GM21717 (cell line): ENCODE measurements around the gene FHIP1A.
"Not testable (repeated sequence)": the region's sequence is repeated elsewhere in the genome, so short reads cannot be mapped to it uniquely, and the experiment has no call there.

Source experiments
- ATAC-seq: cut with Tn5 transposase; IDR thresholded peaks from one replicate; pipeline ENCODE4 v1.9.1; 2021; ENCODE audit warnings: mild to moderate bottlenecking, moderate library complexity; ENCODE audit not compliant: unreplicated experiment

Gene FHIP1A

DNA sequence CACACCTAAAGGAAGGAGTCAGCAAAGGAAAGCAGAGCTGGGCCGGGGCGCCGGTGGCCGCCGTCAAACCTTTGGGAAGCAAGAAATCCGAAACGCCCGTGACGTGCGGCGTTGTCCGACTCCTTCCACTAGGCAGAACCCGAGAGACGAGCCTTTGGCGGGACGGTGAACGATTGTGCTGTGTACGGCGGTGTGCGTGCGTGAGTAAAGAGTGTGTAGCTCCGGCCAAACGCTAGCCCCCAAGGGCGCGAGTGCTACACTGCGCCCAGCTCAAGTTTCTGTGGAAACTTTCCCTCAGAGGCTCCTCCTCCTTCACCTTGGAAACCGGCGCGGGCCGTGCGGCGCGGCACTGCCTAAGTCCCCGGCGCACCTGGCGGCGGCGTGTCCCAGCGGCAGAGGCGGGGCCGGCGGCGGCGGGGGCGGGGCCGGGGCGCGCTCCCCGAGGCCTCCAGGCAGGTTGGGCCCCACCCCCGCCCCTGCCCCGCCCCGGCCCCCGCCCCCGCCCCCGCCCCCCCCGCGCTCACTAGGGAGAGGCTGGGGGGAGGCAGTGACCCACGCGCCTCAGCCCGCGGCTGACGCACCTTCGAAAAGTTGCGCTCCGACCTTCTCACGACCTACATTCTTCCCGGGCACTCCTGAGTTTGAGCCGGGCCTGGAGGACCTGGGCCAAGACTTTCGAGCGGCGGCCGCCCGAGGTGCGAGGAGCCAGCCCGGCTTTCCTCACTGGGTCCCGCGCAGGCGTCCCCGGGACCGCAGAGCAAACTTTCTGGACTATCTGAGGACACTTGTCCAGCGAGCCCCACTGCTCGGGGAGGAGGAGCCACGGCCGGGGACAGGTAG lies at the start of gene FHIP1A:
Gene FHIP1A, plus strand, starts transcription at position 547 of the 840 bp plus-strand sequence. CDS start 157,084 bp downstream, outside the sequence.
- peak; percentile 79 for ATAC-seq

DNA sequence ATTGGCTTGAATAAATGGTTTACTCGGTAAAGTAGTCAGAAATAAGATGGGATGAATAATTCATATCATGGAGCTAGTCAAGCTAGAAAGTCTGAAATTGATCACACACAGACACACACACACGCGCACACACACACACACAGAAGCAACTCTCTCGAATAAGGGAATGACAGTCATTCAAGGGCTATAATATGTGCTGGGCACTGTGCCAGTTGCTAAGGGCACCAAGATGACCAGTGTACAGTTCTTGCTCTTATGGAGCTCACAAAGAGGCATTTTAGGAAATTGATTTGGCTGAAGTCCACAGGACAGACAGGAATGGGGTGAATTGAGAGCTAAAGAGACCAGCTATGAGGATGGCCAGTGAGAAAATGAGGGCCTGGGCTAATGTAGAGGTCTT lies 49.4 kb upstream of the FHIP1A start:
- ATAC-seq, result no peak

DNA sequence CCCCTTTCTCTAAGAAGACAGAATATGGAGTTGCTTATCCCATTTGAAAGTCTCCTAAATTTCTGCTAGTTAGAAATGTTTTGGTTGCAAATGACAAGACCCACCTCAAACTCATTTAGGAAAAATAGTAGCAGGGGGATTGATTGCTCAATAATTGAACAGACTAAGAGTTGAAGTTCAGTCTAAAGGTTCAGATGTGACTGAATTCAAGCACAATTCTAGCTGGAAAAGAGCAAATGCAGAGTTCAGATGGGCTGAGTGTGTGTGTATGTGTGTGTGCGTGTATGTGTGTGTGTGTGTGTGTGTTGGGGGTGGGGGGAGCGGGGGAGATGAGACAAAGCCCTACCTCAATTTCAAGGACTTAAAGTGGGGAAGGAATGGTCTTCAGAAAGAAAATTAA lies 47.9 kb upstream of the FHIP1A start:
- no peak for ATAC-seq

DNA sequence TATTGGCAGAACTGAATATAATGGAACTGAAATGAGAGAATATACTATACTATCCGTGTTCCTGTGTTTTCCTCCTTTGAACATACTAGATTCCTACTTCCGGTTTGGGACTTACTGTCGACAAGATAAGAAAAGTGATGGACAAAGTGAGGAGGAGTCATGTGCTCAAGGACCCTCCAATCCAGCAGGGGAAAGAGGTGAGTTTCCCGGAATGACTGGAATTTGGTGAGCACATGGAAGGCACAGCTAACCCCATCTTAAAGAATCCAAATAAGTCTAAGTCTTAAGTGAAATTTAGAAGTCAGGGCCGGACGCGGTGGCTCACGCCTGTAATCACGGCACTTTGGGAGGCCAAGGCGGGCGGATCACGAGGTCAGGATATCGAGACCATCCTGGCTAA lies 47.0 kb upstream of the FHIP1A start:
- ATAC-seq, result no peak

DNA sequence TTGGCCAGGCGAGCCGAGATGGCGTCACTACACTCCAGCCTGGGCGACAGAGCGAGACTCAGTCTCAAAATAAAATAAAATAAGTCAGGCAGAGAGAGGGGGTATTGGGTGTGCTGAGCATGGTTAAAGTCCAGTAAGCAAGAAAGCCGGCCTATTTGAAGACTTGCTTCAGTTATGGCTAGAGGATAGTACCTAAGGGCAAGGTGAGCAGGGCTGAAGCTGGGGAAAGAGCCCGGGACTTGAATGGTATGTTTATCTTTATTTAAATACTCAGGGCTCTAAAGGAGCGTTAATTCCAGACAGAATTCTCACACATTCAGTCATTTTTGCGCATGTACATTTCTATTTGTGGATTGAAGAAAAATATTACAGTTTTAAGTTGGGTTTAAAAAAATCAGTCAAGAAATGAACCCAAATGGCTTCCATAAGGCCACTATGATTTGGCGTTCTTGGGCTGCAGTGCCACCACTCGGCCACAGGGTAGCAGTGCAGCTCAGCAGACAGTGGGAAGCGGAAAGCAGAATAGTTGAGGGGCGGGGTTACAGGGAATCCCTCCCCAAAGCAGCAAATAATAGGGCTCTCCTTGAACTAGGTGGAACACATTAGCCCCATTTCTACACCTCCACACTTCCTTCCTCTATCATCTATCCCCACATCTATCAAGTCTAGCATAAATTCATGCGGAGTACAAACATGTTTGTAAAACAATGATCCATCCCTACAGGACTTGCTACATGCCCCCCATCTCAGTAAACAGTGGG lies 46.4 kb upstream of the FHIP1A start:
- ATAC-seq, result peak; percentile 93

DNA sequence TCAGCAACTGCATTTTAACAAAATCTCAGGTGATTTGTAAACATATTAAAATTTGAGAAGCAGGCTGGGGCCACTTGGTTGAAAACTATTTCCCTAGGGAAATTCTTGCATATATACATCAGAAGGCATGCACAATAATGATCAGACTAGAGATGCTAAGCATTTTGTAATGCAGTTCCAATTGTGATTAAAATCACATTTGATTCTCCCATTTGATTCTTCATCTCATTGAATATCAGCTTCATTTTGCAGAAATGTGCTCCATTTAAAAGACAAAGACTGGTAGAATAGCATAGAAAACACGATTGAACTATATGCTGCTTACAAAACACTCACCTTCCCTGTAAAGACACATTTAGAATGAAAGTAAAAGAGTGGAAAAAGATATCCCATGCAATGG lies 32.4 kb upstream of the FHIP1A start:
- ATAC-seq, result no peak

DNA sequence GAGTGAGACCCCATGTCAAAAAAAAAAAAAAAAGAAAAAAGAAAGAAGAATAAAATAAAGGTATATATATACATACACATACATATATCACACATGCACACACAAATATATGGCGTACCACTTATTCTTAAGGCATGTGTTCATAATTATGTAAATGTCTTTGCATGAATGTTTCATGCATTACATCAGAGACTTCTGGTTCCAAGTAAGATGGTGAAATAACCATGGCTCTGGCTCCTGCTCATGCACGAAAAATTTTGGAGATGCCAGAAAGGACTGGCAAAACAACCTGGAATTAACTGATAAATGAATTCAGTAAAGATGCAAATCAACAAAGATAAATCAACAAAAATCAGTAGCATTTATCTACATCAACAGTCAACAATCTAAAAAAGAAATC lies 19.7 kb upstream of the FHIP1A start:
- ATAC-seq, result no peak

DNA sequence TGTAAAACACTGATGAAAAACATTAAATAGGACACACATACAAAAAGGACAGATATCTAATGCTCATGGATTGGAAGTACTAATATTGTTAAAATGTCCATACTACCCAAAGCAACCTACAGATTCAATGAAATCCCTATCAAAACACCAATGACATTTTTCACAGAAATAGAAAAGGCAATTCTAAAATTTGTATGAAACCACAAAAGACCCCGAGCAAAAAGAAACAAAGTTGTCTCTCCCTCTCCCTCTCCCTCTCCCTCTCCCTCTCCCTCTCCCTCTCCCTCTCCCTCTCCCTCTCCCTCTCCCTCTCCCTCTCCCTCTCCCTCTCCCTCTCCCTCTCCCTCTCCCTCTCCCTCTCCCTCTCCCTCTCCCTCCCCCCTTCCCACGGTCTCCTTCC lies 19.2 kb upstream of the FHIP1A start:
- not testable (repeated sequence) for ATAC-seq

DNA sequence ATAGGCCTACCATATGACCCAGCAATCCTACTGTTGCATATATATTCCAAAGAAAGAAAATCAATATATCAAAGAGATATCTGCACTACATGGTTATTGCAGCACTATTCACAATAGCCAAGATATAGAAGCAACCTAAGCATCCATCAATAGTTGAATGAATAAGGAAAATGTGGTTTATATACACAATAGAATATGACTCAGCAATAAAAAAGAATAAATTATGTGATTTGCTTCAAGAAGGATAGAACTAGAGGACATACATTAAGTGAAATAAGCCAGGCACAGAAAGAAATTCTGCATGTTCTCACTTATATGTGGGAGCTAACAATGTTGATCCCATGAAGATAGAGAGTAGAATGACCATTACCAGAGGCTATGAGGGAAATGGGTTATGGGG lies 13.1 kb upstream of the FHIP1A start:
- ATAC-seq, result no peak

DNA sequence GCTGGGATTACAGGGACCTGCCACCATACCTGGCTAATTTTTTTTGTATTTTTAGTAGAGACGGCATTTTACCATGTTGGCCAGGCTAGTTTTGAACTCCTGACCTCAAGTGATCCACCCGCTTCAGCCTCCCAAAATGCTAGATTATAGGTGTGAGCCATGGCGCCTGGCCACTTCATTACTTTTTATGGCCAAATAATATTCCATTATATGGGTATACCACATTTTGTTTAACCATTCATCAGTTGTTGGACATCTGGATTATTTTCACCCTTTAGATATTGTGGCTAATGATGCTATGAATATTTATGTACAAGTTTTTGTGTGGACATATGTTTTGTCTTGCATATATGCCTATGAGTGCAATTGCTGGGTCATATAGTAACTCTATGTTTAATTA lies 8.6 kb upstream of the FHIP1A start:
- no peak for ATAC-seq

DNA sequence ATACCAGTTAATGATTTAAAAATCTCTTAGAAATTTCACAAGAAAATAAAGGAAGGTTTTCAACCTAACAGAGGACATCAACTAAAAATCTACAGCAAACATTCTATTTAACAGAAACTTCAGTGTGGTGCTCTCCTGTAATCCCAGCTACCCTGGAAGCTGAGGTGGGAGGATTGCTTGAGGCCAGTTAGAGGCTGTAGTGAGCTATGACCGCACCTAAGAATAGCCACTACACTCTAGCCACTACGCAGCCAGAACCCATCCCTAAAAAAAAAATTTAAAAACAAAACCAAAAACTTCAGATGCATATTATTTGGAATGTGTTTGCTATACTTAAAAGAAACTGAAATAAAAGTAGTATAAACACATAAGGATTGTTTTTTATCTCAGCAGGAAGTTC lies 7.2 kb upstream of the FHIP1A start:
- ATAC-seq, result no peak

DNA sequence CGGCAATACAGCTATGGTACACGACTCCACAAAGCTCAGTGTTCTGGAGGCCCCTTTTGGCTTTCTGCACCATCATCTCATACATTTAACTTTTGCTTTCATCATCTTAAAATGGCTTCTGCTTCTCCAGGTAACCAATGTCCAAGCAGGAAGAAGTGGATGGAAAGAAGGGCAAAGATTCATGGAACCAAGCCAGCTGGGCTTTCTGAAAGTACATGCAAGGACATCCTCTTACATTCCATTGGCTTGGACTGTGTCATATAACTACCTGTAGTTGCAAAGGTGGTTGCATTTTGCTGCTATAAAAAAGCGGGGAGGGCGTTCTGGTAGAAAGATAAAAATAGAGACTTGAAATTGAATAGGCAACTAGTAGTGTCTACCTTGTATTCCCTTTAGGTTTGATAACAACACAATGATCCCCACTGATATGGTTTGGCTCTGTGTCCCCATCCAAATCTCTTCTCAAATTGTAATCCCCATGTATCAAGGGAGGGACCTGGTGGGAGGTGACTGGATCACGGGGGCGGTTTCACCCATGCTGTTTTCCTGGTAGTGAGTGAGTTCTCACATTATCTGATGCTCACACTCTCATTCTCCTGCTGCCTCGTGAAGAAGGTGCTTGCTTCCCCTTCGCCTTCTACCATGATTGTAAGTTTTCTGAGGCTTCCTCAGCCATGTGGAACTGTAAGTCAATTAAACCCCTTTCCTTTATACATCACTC lies 6.7 kb upstream of the FHIP1A start:
- no peak for ATAC-seq

DNA sequence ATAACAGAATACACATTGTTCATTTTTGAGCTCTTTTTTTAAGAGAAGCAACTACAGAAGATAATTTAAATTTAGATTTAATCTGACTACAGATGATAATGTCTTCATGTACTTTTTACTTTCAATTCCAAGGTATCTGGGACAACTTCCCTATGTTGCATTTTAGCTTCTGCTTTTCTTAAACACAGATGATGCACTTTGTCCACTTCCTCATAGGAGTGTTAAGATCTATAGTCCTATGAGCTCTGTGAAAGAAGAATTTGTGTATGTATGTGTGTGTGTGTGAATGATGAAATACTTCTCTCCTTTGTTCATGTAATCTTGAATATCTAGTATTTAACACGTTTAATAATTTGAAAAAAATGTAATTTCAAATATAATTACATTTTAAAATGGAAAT lies 5.3 kb upstream of the FHIP1A start:
- no peak for ATAC-seq

DNA sequence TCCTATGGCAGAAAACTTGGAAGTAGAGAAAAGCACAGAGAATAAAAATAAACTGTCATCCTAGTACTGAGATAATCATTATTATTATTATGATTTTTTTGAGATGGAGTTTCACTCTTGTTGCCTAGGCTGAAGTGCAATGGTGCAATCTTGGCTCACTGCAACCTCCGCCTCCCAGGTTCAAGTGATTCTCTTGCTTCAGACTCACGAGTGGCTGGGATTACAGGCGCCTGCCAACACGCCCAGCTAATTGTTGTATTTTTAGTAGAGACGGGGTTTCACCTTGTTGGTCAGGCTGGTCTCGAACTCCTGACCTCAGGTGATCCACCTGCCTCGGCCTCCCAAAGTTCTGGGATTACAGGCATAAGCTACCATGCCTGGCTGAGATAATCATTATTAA lies 4.2 kb upstream of the FHIP1A start:
- ATAC-seq, result not testable (repeated sequence)

DNA sequence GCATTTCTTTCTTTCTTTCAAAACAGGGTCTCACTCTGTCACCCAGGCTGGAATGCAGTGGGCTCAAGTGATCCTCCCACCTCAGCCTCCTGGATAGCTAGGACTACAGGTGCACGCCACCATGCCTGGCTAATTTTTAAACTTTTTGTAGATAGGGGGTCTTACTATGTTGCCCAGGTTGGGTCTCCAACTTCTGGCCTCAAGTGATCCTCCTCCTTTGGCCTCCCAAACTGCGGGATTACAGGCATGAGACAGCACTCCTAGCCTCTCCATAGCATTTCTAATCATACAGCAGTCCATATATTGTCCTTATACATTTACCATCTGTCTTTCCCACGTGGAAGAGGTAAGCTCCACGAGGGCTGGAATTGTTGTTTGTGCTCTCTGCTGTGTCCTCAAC lies 2.0 kb upstream of the FHIP1A start:
- no peak for ATAC-seq

DNA sequence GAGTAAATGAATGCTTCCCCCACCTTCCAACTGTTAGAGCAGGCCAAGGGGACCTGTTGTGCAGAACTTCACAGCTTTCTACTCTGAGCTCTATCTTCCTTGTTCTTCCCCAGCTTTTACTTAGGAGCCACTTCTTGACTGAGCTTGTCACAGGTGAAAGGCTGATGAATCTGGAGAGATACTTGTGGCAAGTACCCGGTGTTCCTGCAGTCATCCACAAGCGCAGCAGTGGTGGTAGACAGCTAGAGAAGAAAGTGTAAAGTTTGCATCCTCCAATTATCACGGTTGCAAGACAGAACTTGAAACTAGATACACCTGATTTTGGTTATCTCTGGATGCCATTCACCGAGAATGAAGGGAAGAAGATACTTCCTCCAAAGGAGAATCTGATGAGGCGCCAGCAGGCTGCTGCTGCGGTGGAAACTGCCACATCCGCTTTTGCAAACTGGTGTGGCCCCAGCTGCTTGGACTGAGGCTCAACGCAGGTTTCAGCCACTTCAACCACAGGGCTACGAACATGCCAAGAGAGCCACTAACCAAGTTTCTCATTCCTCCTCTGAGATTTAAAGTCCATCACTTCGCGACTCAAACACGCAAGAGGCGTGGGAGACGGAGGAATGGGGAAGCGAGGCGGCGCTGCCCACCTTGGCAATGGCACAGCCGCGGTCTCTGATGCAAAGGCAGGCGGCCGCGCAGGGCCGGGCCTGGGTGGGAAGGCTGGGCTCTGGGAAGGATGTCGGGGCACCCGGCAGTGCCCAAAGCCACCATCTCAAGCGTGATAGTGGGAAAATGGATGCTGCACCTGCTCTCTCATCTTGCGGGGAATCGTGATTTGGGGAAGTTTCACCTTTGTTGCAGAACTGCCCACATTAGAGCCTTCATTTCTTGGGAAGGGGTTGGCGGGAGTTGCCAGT lies 1.3 kb upstream of the FHIP1A start:
- ATAC-seq, result peak; percentile 90

DNA sequence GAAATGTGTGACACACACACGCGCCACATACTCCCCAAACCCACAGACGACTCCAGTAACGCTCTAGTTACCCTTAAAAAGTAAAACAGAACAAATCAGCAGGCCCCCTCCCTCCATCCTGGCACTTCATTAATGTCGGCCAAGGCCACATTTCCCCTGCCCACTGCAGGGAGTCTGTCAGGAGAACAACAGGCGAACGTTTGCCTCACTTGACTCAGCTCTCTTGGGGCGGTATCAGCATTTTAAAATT lies 671 bp upstream of the FHIP1A start:
- peak; percentile 1 for ATAC-seq

DNA sequence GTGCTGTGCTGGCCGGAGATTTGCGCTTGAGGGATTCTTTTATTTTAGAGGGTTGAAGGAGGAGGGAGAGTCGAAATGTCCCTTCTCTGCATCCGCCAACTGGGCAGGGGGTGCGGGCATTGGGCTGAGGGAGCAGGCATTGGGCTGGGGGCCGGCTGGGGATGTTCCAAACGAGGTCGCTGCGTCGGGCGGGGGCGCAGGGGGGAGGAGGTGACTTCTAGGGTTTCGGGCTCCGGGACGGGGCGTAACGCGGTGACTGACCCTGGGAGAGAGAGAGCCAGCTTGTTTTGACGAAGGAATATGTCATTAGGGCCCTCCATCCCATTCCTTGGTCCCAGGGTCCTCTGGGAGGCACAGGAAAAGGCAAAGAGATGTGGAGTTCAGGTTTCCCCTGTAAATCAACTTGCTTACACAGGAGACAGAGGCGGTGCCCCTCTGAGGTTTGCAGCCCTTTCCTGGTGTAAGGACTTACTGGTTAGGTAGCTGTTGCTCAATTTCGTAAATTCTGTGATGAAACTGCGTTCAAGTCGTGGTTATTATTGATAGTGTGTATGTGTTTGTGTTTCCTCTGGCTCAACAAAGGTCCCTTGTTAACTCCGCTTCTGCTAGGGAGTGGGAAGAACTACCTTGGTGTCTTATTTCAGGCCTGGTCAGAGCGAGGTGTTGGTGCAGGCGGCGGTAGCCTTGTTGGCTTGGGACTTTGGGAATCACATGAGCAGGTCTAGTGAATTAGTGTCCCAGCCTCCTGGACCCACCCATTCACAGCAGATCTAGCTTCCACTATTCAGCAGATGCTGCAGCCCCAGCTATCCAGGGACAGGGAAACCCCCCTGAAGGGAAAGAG lies 716 bp downstream of the FHIP1A start:
- ATAC-seq, result no peak

DNA sequence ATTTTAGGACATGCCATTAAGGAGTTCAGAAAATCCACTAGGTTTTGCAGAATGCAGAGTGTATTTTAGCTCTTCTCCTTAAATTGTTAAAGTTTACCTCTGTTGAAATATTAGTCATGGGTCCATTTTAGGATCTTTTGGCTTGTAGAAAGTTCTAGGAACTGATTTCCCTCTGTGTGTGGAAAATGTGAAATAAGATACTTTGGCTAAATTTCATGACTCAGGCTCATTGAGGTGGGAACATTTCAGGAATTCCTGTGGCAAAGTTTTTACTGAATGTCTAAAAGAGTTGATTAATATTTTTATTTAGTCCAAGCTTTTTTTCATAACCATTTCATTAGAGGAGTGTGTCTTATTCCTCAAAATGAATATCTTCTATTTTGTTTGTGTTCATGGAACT lies 7.0 kb downstream of the FHIP1A start:
- ATAC-seq, result no peak

DNA sequence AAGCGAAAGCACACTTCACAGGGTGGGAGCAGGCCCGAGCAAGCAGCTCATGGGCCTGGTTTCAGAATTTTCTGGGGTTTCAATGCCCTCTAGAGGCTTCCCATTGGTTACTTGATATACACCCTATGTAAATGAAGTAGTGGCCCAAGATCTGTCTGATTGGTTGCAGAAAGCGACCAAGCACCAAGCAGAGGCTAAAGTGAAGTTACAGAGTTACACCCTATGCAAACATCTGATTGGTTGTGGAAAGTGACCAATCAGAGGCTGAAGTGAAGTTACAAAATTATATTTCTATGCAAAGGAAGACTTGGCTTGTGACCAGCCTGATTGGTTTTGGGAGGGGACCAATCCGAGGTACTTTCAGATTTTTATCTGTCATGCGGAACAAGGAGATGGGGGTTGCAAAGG lies 8.2 kb downstream of the FHIP1A start:
- no peak for ATAC-seq
